DND-41 (cell line): ENCODE data around the gene PLCD1.

ENCODE experiments used
- ATAC-seq: fragments of 200-7000 bp; cut with Tn5 transposase; 3 replicates; pipeline ENCODE4 v1.9.1; 2021; ENCODE audit warnings: low read depth; ENCODE audit not compliant: insufficient read depth
- DNase-seq: peaks from one replicate; pipeline ENCODE4 v3.0.0-alpha.2; 2020
- H2AFZ ChIP-seq: 2 replicates; pipeline ENCODE4 v1.6.0; 2012; ENCODE audit warnings: low read depth, low read length
- H3K27ac ChIP-seq: 2 replicates; pipeline ENCODE4 v1.5.1; 2012; ENCODE audit warnings: low read length, inconsistent platforms
- H3K27me3 ChIP-seq: fragments of 200-600 bp; sonication (generic); 2 replicates; pipeline ENCODE4 v1.6.0; 2012; ENCODE audit warnings: low read length, mild to moderate bottlenecking, inconsistent platforms; ENCODE audit not compliant: insufficient read depth, poor library complexity
- H3K36me3 ChIP-seq: 2 replicates; pipeline ENCODE4 v1.5.1; 2012; ENCODE audit warnings: low read length, inconsistent platforms; ENCODE audit not compliant: insufficient read depth
- H3K4me1 ChIP-seq: 2 replicates; pipeline ENCODE4 v1.5.1; 2012; ENCODE audit warnings: mild to moderate bottlenecking, low read length; ENCODE audit not compliant: insufficient read depth
- H3K4me2 ChIP-seq: 2 replicates; pipeline ENCODE4 v1.6.0; 2012; ENCODE audit warnings: mild to moderate bottlenecking, moderate library complexity, low read length, inconsistent platforms; ENCODE audit not compliant: insufficient read depth
- H3K4me3 ChIP-seq, 2 experiments: fragments of 200-600 bp in 1 of 2; shearing (Covaris generic) in 1 of 2; 2 replicates each; pipeline ENCODE4 v1.5.1; 2012 to 2016; ENCODE audit warnings: inconsistent platforms in 2 of 2, low read length in 2 of 2, mild to moderate bottlenecking in 2 of 2, low read depth in 1 of 2, moderate library complexity in 1 of 2
- H3K79me2 ChIP-seq: 2 replicates; pipeline ENCODE4 v1.6.0; 2012; ENCODE audit warnings: low read length, inconsistent platforms; ENCODE audit not compliant: insufficient read depth
- H3K9ac ChIP-seq: 2 replicates; pipeline ENCODE4 v1.6.0; 2012; ENCODE audit warnings: low read depth, mild to moderate bottlenecking, inconsistent platforms, low read length, moderate library complexity
- H3K9me3 ChIP-seq: 2 replicates; pipeline ENCODE4 v1.5.1; 2012; ENCODE audit warnings: low read length, moderate library complexity, mild to moderate bottlenecking, inconsistent platforms; ENCODE audit not compliant: insufficient read depth, severe bottlenecking
- H4K20me1 ChIP-seq: 2 replicates; pipeline ENCODE4 v1.6.0; 2012; ENCODE audit warnings: low read length; ENCODE audit not compliant: insufficient read depth
- CTCF ChIP-seq: IDR thresholded peaks from 2 replicates; pipeline ENCODE4 v1.5.1; 2012; ENCODE audit warnings: borderline replicate concordance, low read length, moderate library complexity, mild to moderate bottlenecking; ENCODE audit not compliant: poor library complexity, severe bottlenecking; ENCODE audit errors: extremely low read depth
- EZH2 ChIP-seq: IDR thresholded peaks from 3 replicates; pipeline ENCODE4 v1.6.1; 2012; ENCODE audit warnings: borderline replicate concordance, low read depth, mild to moderate bottlenecking, moderate library complexity, low read length, inconsistent platforms; ENCODE audit not compliant: severe bottlenecking

Gene PLCD1

GRCh38 chr3:37985637-37986320 is 43.7 kb downstream of the PLCD1 start:
- ATAC-seq (peak; percentile 15; the same call in 1 of the 3 replicates), DNase-seq (no peak)
- H3K4me3 ChIP-seq, result no peak overlapping the region
- TF ChIP-seq CTCF (peak; percentile 27), EZH2 (no peak)
- H3K4me2 ChIP-seq, result no peak overlapping the region
- no peaks in the 10 kb centered on the region for H4K20me1 ChIP-seq
- H2AFZ ChIP-seq, result no peak overlapping the region
- H3K79me2 ChIP-seq, result no peaks in the 10 kb centered on the region
- peaks cover 33% of the 10 kb centered on the region for H3K36me3 ChIP-seq
- no peak overlapping the region for H3K9ac ChIP-seq
- no peaks in the 10 kb centered on the region for H3K9me3 ChIP-seq
- H3K27me3 ChIP-seq, result no peaks in the 10 kb centered on the region
- no peaks in the 10 kb centered on the region for H3K4me1 ChIP-seq
- H3K27ac ChIP-seq, result no peak overlapping the region

- Histone ChIP-seq H4K20me1 (no peaks in the 10 kb centered on the region), H3K27me3 (no peaks in the 10 kb centered on the region), H3K36me3 (peaks cover 42% of the 10 kb centered on the region), H3K9me3 (no peaks in the 10 kb centered on the region), H3K9ac (no peak overlapping the region), H3K4me1 (no peaks in the 10 kb centered on the region), H3K27ac (no peak overlapping the region), H3K79me2 (no peaks in the 10 kb centered on the region), H3K4me3 (no peak overlapping the region), H3K4me2 (no peak overlapping the region), H2AFZ (no peak overlapping the region)
- ATAC-seq, result no peak
- TF ChIP-seq CTCF, result no peak
- TF ChIP-seq EZH2, result no peak
- DNase-seq, result no peak
Observed at GRCh38 chr3:37984596-37984995, 44.8 kb downstream of the PLCD1 start.

GRCh38 chr3:37984051-37984450 is 45.4 kb downstream of the PLCD1 start:
- Histone ChIP-seq H2AFZ (no peak overlapping the region), H3K36me3 (peaks cover 42% of the 10 kb centered on the region), H3K9me3 (no peaks in the 10 kb centered on the region), H3K27ac (no peak overlapping the region), H3K79me2 (no peaks in the 10 kb centered on the region), H4K20me1 (no peaks in the 10 kb centered on the region), H3K27me3 (no peaks in the 10 kb centered on the region), H3K9ac (no peak overlapping the region), H3K4me3 (no peak overlapping the region), H3K4me1 (no peaks in the 10 kb centered on the region), H3K4me2 (no peak overlapping the region)
- DNase-seq, result no peak
- no peak for ATAC-seq
- TF ChIP-seq EZH2, result no peak
- TF ChIP-seq CTCF, result no peak
